ENCODE measurements around the gene HECTD2.

DNA sequence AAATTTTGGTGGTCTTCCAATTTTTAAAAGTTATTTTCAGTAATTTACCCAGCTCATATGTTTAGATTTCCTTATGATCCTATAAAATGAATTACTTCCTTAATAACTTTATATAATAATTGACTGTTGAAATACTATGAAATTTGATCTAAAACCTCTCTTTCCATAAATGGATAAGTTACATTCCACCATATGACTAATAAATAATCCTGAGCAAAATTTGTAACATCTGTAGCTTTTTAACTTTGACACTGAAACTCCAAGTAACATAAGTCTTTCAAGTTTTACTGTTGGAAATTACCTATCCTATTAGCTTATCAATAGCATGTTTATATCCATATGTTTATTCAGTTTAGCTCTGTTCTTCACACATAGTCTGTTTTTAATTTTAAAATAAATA lies 85.3 kb downstream of the HECTD2 start:
- TF ChIP-seq CTCF (IDR thresholded peaks at IDR 0.05; ENCODE audit: insufficient read depth, low read length) (no peak), GABPA (IDR thresholded peaks at IDR 0.05; ENCODE audit: low read depth) (no peak), POLR2AphosphoS5 (IDR thresholded peaks at IDR 0.05; ENCODE audit: low read depth) (no peak), SPI1 (IDR thresholded peaks at IDR 0.05; ENCODE audit: borderline replicate concordance, low read depth) (no peak)
- TF ChIP-seq, protein P1, sequence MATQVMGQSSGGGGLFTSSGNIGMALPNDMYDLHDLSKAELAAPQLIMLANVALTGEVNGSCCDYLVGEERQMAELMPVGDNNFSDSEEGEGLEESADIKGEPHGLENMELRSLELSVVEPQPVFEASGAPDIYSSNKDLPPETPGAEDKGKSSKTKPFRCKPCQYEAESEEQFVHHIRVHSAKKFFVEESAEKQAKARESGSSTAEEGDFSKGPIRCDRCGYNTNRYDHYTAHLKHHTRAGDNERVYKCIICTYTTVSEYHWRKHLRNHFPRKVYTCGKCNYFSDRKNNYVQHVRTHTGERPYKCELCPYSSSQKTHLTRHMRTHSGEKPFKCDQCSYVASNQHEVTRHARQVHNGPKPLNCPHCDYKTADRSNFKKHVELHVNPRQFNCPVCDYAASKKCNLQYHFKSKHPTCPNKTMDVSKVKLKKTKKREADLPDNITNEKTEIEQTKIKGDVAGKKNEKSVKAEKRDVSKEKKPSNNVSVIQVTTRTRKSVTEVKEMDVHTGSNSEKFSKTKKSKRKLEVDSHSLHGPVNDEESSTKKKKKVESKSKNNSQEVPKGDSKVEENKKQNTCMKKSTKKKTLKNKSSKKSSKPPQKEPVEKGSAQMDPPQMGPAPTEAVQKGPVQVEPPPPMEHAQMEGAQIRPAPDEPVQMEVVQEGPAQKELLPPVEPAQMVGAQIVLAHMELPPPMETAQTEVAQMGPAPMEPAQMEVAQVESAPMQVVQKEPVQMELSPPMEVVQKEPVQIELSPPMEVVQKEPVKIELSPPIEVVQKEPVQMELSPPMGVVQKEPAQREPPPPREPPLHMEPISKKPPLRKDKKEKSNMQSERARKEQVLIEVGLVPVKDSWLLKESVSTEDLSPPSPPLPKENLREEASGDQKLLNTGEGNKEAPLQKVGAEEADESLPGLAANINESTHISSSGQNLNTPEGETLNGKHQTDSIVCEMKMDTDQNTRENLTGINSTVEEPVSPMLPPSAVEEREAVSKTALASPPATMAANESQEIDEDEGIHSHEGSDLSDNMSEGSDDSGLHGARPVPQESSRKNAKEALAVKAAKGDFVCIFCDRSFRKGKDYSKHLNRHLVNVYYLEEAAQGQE (IDR thresholded peaks at IDR 0.05; ENCODE audit: insufficient replicate concordance, low read depth): no peak

Data from HL-60 (cell line).